ENCODE measurements around the gene ANKRD2.

Gene ANKRD2

DNA sequence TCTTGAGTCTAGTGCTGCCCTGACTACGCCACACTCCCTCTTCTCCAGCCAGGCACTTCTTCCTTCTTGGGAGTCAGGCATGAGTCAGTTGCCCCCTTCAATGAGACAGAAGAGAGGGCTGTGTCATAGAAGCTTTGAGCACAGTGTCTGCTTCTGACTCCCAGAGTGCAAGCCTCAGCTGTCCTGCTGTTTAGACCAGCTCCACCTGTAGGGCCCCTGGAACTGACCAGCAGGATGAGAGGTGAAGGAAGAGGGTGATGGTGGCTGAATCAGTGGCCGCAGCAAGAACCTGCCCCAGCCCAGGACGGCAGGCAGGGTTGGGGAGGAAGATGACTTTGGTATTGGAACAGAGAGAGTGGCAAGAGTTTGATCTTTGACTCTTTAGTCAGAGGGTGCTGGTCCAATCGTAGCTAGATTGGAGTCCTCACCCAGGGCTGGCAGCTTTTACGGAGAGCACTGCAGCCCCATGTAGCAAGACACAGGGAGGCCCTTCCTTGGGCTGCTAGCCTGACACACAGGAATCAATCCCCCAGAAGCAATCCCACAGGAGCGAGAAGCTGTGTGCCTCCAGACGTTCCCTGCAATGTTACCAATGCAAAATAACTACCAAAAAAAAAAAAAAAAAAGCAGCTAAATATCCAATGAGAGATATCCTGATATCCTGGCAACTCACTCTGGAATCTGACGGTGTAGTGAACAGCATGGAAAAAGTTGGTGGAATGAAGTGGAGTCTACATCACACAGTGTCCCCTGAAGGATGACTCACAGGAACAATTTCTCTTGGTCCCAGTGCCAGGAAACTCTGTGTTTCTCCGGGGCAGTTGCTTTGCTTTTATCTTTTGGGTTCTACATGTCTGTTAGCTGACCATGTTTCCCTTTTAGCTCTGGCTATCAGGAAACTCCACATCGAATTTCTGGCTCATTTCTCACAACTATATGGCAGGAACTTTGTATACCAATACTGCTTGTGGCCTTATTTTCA lies 23.8 kb downstream of the ANKRD2 start:
- peak; percentile 92 for DNase-seq (ENCODE audit: low spot score)

DNA sequence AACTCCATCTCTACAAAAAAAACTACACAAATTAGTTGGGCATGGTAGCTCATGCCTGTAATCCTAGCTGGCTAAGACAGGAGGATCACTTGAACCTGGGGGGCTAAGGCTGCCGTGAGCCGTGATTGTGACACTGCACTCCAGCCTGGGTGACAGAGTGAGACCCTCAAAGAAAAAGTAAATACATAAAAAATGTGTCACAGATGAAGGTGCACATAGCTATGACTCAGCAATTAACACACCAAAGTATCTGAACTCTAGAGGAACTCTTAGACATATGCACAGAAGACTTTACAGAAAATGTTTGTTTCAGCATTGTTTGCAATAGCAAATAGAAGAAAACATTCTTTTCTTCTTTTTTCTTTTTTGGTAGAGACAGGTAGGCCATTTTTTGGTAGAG lies 25.2 kb downstream of the ANKRD2 start:
- no peak for DNase-seq (ENCODE audit: low spot score)

DNA sequence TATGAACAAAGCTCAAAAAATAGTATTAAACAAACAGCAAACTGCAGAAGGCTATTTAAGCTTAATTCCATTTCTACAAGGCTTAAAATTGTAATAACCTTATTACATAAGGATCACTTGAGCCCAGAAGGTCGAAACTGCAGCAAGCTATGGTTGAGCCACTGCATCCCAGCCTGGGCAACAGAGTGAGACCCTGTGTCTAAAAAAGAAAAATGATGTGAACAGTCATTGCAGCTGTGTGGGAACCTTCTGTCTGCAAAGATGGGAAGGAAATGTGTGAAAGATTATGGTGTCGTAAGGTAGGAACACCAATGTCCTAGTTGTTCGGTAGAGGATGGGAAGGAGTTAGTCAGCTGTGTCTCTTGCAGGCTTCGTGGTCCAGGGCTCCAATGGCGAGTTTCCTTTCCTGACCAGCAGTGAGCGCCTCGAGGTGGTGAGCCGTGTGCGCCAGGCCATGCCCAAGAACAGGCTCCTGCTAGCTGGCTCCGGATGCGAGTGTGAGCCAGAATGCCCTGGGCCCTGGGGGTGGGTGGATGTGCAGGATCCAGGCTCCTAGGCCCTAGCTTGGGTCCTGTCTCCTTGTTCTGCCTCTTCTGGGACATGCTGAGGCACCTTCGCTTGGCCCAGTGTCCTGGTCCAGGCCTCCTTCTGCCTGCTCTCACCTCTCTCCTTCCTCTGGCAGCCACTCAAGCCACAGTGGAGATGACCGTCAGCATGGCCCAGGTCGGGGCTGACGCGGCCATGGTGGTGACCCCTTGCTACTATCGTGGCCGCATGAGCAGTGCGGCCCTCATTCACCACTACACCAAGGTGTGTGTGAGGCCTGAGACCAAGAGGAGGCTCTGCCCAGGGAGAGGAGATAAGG lies 26.1 kb downstream of the ANKRD2 start:
- no peak for DNase-seq (ENCODE audit: low spot score)

DNA sequence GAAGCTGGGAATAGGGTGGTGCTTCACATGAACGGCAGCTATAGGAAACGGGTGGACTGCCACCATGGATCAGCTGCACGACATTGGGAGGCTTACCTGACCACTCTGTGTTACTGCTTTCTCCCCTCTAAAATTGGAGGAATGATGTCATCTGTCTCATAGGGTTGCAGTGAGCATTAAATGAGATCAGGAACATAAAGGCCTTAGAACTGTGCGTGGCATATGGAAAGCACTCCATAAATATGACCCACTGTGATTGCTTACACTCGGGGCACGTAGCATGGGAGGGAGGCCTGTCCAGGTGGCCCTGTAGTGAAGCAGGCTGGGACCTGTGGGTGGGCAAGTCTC lies 26.7 kb downstream of the ANKRD2 start:
- DNase-seq (ENCODE audit: low spot score): no peak

DNA sequence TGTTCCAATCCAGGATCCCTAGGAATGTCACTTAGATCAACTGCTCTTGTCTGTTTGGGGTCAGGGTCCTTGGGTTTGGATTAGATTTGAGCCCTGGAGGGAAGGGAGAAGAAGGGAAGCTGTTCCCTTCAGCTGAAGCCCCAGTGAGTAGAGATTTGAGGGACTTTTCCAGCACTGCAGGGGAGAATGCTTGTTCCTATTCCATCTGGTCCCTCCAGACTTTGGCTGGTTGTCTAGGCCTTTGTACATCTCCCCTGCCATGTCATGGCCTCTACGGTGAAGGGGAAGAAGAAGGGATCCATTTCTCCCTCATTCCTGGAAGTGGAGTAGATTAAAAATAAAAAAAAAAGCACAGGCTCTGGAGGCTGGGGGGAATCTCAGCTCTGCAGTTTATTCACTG lies 28.0 kb downstream of the ANKRD2 start:
- DNase-seq (ENCODE audit: low spot score): no peak

DNA sequence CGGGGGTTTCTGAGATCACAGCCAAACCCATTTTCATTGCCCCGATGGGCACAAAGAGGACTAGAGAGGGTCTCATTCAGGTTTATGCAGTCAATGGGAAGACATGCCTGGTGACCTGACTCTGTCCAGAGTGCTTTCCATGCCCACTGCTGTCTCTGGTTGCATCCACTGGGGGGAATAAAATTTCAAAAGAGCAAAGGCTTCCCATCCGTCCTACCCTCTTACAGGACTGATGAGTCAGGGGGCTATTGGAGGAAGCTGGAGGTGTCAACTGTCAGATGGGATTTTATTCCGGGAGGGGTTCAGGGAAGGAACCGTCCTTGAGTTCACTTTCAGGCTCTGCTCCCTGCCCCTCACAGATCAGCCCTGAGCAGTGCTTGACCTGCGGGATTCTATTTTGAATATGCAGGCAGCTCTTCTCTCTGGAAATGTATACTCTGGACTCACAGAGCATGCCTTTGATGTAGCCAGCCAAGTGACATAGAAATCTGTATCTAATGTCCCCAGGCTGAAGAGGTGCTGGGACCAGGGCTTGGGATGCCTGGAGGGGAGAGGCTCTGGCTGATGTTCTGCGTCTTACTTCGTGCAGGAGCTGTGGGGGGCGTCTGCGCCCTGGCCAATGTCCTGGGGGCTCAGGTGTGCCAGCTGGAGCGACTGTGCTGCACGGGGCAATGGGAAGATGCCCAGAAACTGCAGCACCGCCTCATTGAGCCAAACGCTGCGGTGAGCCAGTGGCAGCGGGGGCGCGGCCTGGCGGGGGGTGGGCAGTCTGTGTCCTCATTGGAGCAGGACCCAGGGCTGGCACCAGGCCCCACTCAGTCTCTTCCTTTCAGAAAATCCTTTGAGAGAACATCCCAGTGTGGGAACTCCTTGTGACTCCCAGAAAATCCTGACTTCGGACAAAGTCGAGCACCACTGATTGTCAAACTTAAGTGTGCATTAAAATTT lies 29.0 kb downstream of the ANKRD2 start:
- no peak for DNase-seq (ENCODE audit: low spot score)

DNA sequence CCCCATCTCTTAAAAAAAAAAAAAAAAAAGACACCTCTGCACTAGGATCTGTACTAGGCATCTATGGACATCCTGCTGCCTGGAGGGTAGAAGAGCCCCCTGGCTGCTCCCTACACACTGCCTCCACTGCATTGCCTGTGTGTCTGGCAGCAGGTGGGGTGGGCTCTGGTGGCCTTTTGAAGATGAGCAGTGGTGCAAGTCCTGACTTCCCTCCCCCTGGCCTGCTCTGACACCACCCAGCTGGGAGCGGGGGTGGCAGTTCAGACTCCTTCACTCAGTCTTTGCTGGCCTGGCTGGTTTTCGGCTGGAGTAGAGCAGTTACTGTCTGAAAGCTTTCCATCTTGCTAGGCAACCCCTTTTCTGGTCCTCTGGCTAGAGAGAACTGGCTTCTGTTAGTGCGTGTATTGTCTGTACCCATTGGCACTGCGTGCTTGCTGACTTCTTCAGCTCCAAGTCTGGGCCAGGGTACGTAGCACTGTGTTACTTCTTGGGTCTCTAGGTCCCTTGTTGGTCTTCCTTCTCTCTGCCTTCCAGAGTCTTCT lies 34.6 kb downstream of the ANKRD2 start:
- no peak for DNase-seq (ENCODE audit: low spot score)

DNA sequence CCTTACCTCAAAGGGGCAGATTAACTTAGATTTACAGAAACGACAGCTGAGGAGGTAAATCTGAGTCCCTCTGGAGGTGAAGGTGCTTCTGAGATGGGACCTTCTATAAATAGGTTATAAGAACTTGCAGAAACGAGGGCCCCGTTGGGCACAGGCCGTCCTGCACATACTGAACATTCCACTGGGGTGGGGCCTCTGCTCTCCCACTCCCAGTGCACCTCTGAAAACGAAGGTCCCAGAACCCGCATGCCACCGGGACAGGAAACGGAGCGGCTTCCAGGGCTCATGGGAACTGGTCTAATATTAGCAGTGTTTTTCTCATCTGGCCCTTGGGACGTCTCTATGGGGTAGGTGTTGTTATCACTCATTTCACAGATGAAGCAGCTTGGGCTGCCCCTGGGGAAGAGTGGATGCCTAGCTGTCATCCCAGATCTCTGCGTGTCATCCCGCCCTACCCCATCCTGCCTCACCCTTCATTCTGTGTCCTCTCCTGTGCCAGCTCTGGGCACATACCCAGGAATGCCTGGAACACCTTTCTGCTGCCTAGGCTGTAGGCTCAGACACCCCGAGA lies 36.5 kb downstream of the ANKRD2 start:
- no peak for DNase-seq (ENCODE audit: low spot score)

DNA sequence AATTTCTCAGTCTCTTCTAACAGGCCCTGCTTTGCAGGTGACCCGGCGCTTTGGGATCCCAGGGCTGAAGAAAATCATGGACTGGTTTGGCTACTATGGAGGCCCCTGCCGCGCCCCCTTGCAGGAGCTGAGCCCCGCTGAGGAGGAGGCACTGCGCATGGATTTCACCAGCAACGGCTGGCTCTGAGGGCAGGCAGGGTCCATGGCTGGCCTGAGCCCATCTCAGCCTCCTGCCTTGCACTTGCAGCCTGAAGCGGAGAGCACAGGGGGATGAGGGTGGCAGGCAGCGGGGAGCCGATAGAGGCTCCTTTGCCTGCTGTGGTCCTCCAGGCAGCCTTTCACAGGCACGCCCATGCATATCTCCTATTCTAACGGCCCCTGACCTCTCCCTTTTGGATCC lies 38.9 kb downstream of the ANKRD2 start:
- no peak for DNase-seq (ENCODE audit: low spot score)

DNA sequence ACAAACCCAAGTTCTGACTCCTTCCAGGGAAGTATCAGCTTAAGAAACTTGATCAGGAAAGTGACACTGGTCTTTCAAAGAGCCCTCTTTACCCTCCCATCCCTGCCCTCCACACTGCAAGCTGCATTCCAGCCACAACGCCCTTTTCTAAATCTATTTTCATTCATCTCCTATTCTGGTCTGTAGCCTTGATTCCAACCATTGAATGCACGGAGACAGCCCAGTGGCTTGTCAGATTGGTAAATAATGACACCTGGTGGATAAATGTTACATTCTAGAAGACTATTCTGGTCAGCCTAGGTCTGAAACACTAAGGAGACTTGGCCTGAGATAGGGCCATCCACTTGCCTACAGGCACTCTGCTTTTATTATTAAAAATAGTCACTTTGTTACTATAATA lies 39.8 kb downstream of the ANKRD2 start:
- peak; percentile 82 for DNase-seq (ENCODE audit: low spot score)

DNA sequence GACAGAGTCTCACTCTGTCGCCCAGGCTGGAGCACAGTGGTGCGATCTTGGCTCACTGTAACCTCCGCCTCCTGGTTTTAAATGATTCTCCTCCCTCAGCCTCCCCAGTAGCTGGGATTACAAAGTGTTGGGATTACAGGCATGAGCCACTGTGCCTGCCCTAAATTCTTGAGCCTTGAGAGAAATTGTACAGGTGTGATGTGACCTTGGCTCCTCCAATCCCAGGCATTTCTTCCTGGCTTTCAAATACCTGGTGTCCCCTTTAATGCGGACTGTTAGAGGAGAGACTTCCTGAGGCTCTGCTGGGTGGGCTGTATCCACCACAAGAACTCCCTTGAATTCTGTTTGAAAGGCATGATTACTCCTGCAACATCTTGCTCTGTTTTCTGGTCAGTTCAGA lies 45.7 kb downstream of the ANKRD2 start:
- no peak for DNase-seq (ENCODE audit: low spot score)

DNA sequence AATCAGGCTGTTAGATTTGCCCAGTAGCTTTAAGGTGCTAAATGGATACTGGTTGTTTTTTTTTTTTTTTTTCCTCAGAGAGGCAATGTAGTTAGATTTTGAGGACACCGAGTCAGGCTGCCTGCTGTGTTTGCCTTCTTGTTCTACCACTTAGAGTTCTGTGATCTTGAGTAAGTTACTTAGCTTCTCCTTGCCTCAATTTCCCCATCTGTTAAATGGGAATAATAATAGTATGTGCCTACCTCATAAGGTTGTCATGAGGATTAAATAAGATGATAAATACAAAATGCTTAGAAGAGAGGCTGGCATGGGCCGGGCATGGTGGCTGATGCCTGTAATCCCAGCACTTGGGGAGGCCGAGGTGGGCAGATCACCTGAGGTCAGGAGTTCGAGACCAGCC lies 46.2 kb downstream of the ANKRD2 start:
- DNase-seq (ENCODE audit: low spot score): no peak

DNA sequence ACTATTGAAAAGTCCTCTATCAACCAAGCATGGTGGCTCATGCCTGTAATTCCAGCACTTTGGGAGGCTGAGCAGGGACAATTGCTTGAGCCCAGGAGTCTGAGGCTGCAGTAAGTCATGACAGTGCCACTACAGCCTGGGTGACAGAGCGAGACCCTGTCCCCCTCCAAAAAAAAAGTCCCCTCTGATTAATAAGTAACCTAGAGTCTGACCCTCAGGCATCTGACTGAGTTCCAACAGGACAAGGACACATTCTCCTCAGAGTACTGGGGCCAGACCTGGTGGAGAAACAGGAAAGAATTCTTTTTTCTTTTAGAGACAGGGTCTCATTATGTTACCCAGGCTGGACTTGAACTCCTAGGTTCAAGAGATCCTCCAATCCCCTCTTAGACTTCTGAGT lies 50.7 kb downstream of the ANKRD2 start:
- no peak for DNase-seq (ENCODE audit: low spot score)

DNA sequence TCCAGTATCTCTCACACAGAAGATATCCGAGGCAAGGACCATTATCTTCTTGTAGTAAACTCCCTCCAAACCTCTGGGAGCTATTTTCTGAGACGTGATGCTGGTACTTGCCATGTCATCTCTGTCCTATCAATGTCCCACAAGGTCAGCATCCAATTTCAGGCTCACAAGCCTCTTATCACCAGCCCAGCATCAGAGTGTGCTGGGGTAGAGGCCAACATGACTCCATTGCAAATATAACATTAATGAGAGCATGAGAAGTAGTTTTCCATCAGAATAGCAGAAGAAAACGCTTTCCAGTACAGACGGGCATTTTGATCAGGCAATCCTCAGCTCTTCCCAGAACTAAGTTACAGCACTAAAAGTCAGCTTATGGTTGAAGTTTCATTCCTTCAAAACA lies 55.2 kb downstream of the ANKRD2 start:
- no peak for DNase-seq (ENCODE audit: low spot score)

DNA sequence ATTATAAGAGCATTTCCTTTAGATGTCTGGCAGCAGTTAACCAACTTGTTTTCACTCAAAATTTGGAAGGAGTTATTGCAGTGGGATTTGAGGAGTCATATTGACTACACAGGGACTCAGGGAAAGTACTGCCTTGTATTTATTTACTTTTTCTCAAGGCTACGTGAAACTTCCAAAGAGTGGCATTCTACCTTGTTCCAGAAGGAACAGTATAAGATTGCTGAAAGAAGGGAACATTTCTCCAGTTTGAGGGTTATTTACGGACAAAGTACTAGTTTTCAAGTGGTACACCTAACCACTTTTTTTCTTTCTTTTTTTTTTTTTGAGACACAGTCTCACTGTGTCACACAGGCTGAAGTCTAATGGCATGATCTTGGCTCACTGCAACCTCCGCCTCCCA lies 55.6 kb downstream of the ANKRD2 start:
- DNase-seq (ENCODE audit: low spot score): no peak

DNA sequence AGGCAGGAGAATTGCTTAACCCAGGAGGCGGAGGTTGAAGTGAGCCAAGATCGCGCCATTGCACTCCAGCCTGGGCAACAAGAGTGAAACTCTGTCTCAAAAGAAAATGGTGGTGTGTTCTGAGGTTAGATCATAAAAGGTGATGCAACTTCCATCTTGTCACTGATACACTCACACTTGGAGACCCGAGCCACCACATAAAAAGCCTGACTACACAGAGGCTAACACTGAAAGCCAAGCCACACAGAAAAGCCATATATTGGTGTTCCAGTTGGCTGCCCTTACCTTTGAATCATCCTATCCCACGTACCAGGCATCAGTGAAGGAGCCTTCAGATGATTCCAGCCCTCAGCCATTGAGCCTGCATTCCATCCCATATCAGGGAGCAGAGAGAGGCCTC lies 56.7 kb downstream of the ANKRD2 start:
- no peak for DNase-seq (ENCODE audit: low spot score)

DNA sequence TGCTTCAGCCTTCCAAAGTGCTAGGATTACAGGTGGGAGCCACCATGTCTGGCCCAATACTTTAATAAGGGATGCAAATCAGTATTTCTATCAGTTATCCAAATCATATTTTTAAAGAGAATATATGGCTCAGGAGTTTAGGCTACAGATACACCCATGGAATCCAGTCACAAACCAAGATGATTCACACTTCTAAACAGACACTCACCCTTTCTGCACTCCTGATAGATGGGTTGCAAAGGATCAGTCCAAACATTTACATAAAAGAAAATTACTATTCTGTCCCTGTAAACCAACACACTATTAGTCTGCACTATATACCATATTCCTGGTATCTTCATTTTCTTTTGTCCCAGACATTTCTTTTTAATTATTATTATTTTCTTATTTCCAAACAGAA lies 58.5 kb downstream of the ANKRD2 start:
- peak; percentile 14 for DNase-seq (ENCODE audit: low spot score)

DNA sequence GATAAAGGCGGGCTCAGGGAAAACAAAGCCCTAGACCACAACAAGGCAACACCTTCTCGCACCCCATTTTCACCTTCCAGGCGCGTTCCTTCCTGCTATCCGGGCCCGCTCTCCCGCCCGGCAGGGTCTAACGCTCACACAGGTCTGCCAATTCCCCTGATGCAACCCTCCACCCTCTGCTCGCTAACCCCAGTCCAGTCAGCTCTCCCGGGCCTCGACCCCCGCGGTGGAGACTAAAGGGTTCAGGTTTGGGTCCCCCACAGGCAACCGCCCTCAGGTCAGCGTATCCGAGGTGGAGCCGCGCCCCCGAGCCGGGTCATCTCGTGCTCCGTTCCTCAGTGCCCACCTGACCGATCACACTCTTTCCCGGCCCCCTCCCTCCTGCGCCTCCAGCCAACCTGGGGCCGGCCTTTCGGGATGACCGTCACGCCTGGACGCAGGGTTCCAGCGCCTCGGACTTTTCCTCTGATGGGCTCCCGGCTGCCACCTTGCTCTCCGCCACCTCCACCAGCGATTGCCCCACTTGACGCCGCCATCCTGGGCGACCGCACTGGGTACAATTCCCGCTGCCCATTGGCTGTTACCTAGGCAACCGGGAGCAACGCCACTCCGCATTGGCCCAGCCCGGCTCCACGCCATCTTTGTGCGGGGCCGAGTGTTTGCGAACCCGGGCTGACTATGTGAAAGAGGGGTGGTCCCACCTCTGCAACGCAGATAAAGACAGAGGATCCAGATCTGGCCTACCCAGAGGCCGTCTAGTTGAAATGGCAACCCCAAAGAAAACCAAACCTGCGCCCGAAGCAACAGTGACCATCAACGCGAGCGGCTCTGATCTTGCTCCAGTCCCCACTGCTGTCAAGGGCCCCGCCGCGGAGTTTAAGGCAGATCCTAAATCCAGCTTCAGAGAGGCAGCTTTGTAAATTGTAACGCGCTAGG lies 60.6 kb downstream of the ANKRD2 start, which contains the start of gene MORN4:
MORN4 (minus strand) TSS at position 552 of the 936 bp plus-strand sequence. CDS start 13,847 bp downstream, outside the sequence.
- DNase-seq (ENCODE audit: low spot score): peak; percentile 97
